Measurements from ENCODE around the gene AKNA. TPM values are rescaled to one million over a fixed set of nuclear protein-coding genes. Genes with fewer than 3 reads are reported as not detected.
"Not testable (repeated sequence)": the region's sequence is repeated elsewhere in the genome, so short reads cannot be mapped to it uniquely, and the experiment has no call there.

AKNA gene
- total RNA-seq, 2 donors from 2014 or later, result 12.2 to 15.4 TPM

- H3K36me3 Mint-ChIP-seq (ENCODE audit: low read depth), result peaks cover 20% of the 10 kb centered on the region
- Histone ChIP-seq H3K4me3 (ENCODE audit: low read length) (no peak overlapping the region), H3K9me3 (ENCODE audit: control insufficient read depth, low read length) (no peaks in the 10 kb centered on the region), H3K4me1 (ENCODE audit: control insufficient read depth, insufficient read depth, low read length) (no peaks in the 10 kb centered on the region), H3K36me3 (ENCODE audit: control insufficient read depth, insufficient read depth, low read length) (no peaks in the 10 kb centered on the region), H3K27me3 (ENCODE audit: control insufficient read depth, insufficient read depth, low read length, poor library complexity, severe bottlenecking) (no peaks in the 10 kb centered on the region), H3K9ac (ENCODE audit: extremely low read depth, low read length, poor library complexity, severe bottlenecking) (no peak overlapping the region), H3K27ac (ENCODE audit: low read depth, low read length) (no peak overlapping the region)
- no peak for TF ChIP-seq CTCF (conservative IDR thresholded peaks at IDR 0.05)
- H3K9me3 Mint-ChIP-seq, result peaks cover 2% of the 10 kb centered on the region
- no peak overlapping the region for H3K27ac Mint-ChIP-seq
- no peaks in the 10 kb centered on the region for H3K4me1 Mint-ChIP-seq
- WGBS, 2 experiments (ENCODE audit: insufficient coverage in 1 of 2, insufficient read length in 1 of 2), result 93 to 94% methylated on average over 8 to 9 of the region's 9 CpGs
- no peak overlapping the region for H3K4me3 Mint-ChIP-seq
- H3K27me3 Mint-ChIP-seq (ENCODE audit: insufficient read depth), result no peaks in the 10 kb centered on the region
- DNase-seq, result no peak
Observed at GRCh38 chr9:114334490-114334889, 53.3 kb downstream of the AKNA start.

GRCh38 chr9:114333718-114334117, 54.1 kb downstream of the AKNA start:
- not testable (repeated sequence) for H3K27ac Mint-ChIP-seq; H3K27me3 Mint-ChIP-seq (ENCODE audit: insufficient read depth); H3K27me3 ChIP-seq (ENCODE audit: control insufficient read depth, insufficient read depth, low read length, poor library complexity, severe bottlenecking); H3K9me3 ChIP-seq (ENCODE audit: control insufficient read depth, low read length); H3K9ac ChIP-seq (ENCODE audit: extremely low read depth, low read length, poor library complexity, severe bottlenecking); H3K4me1 Mint-ChIP-seq; H3K9me3 Mint-ChIP-seq; H3K4me3 ChIP-seq (ENCODE audit: low read length); H3K4me3 Mint-ChIP-seq; H3K36me3 ChIP-seq (ENCODE audit: control insufficient read depth, insufficient read depth, low read length); DNase-seq; H3K4me1 ChIP-seq (ENCODE audit: control insufficient read depth, insufficient read depth, low read length); H3K27ac ChIP-seq (ENCODE audit: low read depth, low read length)
- peaks cover 20% of the 10 kb centered on the region for H3K36me3 Mint-ChIP-seq (ENCODE audit: low read depth)
- WGBS, 2 experiments (ENCODE audit: insufficient coverage in 1 of 2, insufficient read length in 1 of 2), result 91% methylated on average over 1 of the region's 4 CpGs; no CpG with 5 or more reads in 1 of the 2 experiments

GRCh38 chr9:114332474-114333040, 55.2 kb downstream of the AKNA start:
- H3K9ac ChIP-seq (ENCODE audit: extremely low read depth, low read length, poor library complexity, severe bottlenecking); H3K4me1 ChIP-seq (ENCODE audit: control insufficient read depth, insufficient read depth, low read length); H3K27me3 ChIP-seq (ENCODE audit: control insufficient read depth, insufficient read depth, low read length, poor library complexity, severe bottlenecking); DNase-seq; H3K9me3 Mint-ChIP-seq; H3K4me3 Mint-ChIP-seq; H3K4me1 Mint-ChIP-seq; H3K27ac Mint-ChIP-seq; H3K4me3 ChIP-seq (ENCODE audit: low read length); H3K36me3 ChIP-seq (ENCODE audit: control insufficient read depth, insufficient read depth, low read length); H3K27me3 Mint-ChIP-seq (ENCODE audit: insufficient read depth); H3K9me3 ChIP-seq (ENCODE audit: control insufficient read depth, low read length); H3K27ac ChIP-seq (ENCODE audit: low read depth, low read length): not testable (repeated sequence)
- WGBS, 2 experiments (ENCODE audit: insufficient coverage in 1 of 2, insufficient read length in 1 of 2), result 88 to 100% methylated on average over 1 to 4 of the region's 4 CpGs
- peaks cover 12% of the 10 kb centered on the region for H3K36me3 Mint-ChIP-seq (ENCODE audit: low read depth)

GRCh38 chr9:114331229-114332195, 56.3 kb downstream of the AKNA start:
- not testable (repeated sequence) for H3K27me3 Mint-ChIP-seq (ENCODE audit: insufficient read depth)

More at GRCh38 chr9:114331229-114332195, 56.3 kb downstream of the AKNA start:
- not testable (repeated sequence) for DNase-seq; H3K4me1 Mint-ChIP-seq; H3K36me3 Mint-ChIP-seq (ENCODE audit: low read depth); H3K9ac ChIP-seq (ENCODE audit: extremely low read depth, low read length, poor library complexity, severe bottlenecking); H3K27ac Mint-ChIP-seq; H3K9me3 ChIP-seq (ENCODE audit: control insufficient read depth, low read length); H3K27ac ChIP-seq (ENCODE audit: low read depth, low read length); H3K4me1 ChIP-seq (ENCODE audit: control insufficient read depth, insufficient read depth, low read length); H3K4me3 ChIP-seq (ENCODE audit: low read length); H3K27me3 ChIP-seq (ENCODE audit: control insufficient read depth, insufficient read depth, low read length, poor library complexity, severe bottlenecking); H3K36me3 ChIP-seq (ENCODE audit: control insufficient read depth, insufficient read depth, low read length); H3K9me3 Mint-ChIP-seq; H3K4me3 Mint-ChIP-seq
- WGBS, 2 experiments (ENCODE audit: insufficient coverage in 1 of 2, insufficient read length in 1 of 2), result 91 to 98% methylated on average over 8 to 15 of the region's 19 CpGs
